HepG2 (cell line): ENCODE measurements around the gene TTC6. TPM values are rescaled to one million over a fixed set of nuclear protein-coding genes. Genes with fewer than 3 reads are reported as not detected.

Experiments used
- BRF2 ChIP-seq: sonication (generic); formaldehyde crosslinking; IDR thresholded peaks from 2 replicates; pipeline ENCODE4 v1.8.1; 2022; ENCODE audit warnings: mild to moderate bottlenecking, missing genetic modification reagents
- CREB1 ChIP-seq, 2 experiments: fragments of 450-650 bp in 1 of 2; IDR thresholded peaks; 2 replicates each; pipeline ENCODE4 v1.6.1; 2016 to 2017; ENCODE audit warnings: control low read depth in 1 of 2, mild to moderate bottlenecking in 1 of 2, missing compliant biosample characterization in 1 of 2, missing genetic modification characterization in 1 of 2
- MED13 ChIP-seq: sonication (generic); formaldehyde crosslinking; IDR thresholded peaks from 2 replicates; pipeline ENCODE4 v1.5.0; 2020; ENCODE audit warnings: missing genetic modification reagents
- PAXIP1 ChIP-seq: sonication (generic); formaldehyde crosslinking; conservative IDR thresholded peaks from 2 replicates; pipeline ENCODE4 v1.4.0; 2020; ENCODE audit warnings: mild to moderate bottlenecking, missing genetic modification reagents, moderate library complexity
- RBM22 ChIP-seq: fragments of 200-400 bp; formaldehyde crosslinking; optimal IDR thresholded peaks from 2 replicates; pipeline ENCODE3; 2017; ENCODE audit warnings: mild to moderate bottlenecking, low read length, moderate library complexity
- RFX3 ChIP-seq: IDR thresholded peaks from 2 replicates; pipeline ENCODE4 v1.6.1; 2016; ENCODE audit warnings: missing biosample characterization, missing genetic modification reagents
- SALL2 ChIP-seq: sonication (generic); formaldehyde crosslinking; IDR thresholded peaks from 2 replicates; pipeline ENCODE4 v1.8.1; 2023; ENCODE audit warnings: mild to moderate bottlenecking, missing genetic modification reagents, inconsistent platforms
- THAP9 ChIP-seq: sonication (generic); formaldehyde crosslinking; IDR thresholded peaks from 2 replicates; pipeline ENCODE4; 2020; ENCODE audit warnings: missing genetic modification reagents, mild to moderate bottlenecking, borderline replicate concordance
- ZNF142 ChIP-seq: sonication (generic); formaldehyde crosslinking; IDR thresholded peaks from 2 replicates; pipeline ENCODE4 v1.4.0; 2020; ENCODE audit warnings: missing genetic modification reagents
- ZNF224 ChIP-seq: sonication (generic); formaldehyde crosslinking; IDR thresholded peaks from 2 replicates; pipeline ENCODE4 v1.5.0; 2020; ENCODE audit warnings: mild to moderate bottlenecking, missing genetic modification reagents
- ZNF616 ChIP-seq: sonication (generic); formaldehyde crosslinking; IDR thresholded peaks from 2 replicates; pipeline ENCODE4 v1.5.0; 2020; ENCODE audit warnings: low read depth, mild to moderate bottlenecking, missing genetic modification reagents
- ZNF660 ChIP-seq: sonication (generic); formaldehyde crosslinking; IDR thresholded peaks from 2 replicates; pipeline ENCODE4 v1.5.1; 2020; ENCODE audit warnings: mild to moderate bottlenecking, low read depth, missing genetic modification reagents, borderline replicate concordance
- polyA plus RNA-seq, 8 experiments: library from polyadenylated mRNA; depleted of rRNA in 3 of 8; stranded (reverse) in 7 of 8; unstranded in 1 of 8; fragments of >200 nt; fragmentation: Illumina TruSeq in 4 of 8; extraction: Trizol in 4 of 8; gene quantifications; 2 replicates each; pipeline versions ENCODE4 v1.2.1 to v1.2.3, GENCODE V29; 2011 to 2016; ENCODE audit warnings: low read depth in 4 of 8, missing spikeins in 1 of 8, mixed read lengths in 1 of 8; ENCODE audit not compliant: insufficient read depth in 1 of 8
- total RNA-seq, 5 experiments: library from RNA; depleted of rRNA; stranded (reverse); fragments of >200 nt; fragmentation: Illumina TruSeq; extraction: Trizol; gene quantifications; 2 replicates each; pipeline ENCODE4 v1.2.3, GENCODE V29; 2016; ENCODE audit warnings: low read depth in 1 of 5
- TF ChIP-seq, protein P1 (sequence below): sonication (generic); formaldehyde crosslinking; IDR thresholded peaks from 2 replicates; pipeline ENCODE4 v1.8.0; 2022; ENCODE audit warnings: mild to moderate bottlenecking, missing genetic modification reagents, moderate library complexity

TTC6 gene
- total and polyA plus RNA-seq, 2 of the 13 experiments (the other 11 are each of a cell fraction or from before 2014, with no cell fraction given), result 9.3 to 27.4 TPM

DNA sequence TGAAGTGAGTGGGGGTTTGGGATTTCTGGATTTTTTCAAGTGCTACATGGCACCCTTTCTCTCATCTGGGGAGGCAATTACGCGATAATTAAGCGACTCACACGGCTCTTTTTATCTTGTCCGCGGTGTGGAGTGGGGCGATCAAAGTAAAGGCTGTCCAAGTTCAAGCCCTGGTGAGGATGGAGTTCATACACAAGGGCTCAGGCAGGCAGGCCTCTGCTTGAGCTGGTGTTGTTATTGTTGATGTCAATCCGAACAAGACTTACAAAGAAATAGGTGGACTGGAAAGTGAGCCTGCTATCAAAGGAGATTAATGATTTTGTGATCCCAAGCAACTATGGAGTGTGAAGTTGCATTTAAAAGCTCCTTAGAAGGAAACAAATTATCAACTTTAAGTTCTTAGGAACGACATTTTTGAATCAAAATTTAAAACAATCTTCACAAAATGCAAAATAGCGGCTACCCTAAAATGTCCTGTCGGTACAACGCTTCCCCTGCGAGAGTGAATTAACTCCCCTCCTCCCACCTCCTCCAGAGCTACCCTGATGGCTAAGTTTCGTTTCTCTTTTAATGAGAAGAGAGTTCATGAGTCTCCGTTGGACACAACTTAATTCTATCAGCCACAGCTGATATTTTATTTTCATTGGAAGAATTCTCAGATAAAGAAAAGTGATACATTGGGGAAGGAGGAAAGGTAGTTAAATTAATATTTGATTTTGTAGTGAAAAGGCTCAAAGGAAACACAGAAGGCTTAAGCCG, 6.3 kb upstream of the TTC6 start (continued):
- TF ChIP-seq, protein P1, sequence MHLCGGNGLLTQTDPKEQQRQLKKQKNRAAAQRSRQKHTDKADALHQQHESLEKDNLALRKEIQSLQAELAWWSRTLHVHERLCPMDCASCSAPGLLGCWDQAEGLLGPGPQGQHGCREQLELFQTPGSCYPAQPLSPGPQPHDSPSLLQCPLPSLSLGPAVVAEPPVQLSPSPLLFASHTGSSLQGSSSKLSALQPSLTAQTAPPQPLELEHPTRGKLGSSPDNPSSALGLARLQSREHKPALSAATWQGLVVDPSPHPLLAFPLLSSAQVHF (CRISPR knock-in tag), result no peak
- TF ChIP-seq THAP9 (CRISPR knock-in tag) (no peak), CREB1 (IDR thresholded peaks at IDR 0.05) (peak; percentile 29; the same call in 1 of the 2 replicates), CREB1 (CRISPR knock-in tag; IDR thresholded peaks at IDR 0.05) (no peak), RFX3 (CRISPR knock-in tag) (peak; percentile 9; the same call in 1 of the 2 replicates), MED13 (CRISPR knock-in tag) (no peak), ZNF616 (CRISPR knock-in tag) (no peak), ZNF142 (CRISPR knock-in tag) (no peak), ZNF224 (peak; percentile 92; the same call in 1 of the 2 replicates), ZNF660 (CRISPR knock-in tag) (no peak), BRF2 (CRISPR knock-in tag) (0 out of 2 replicates have a peak, but pooled peaks have one; percentile 44), RBM22 (no peak), SALL2 (CRISPR knock-in tag) (0 out of 2 replicates have a peak, but pooled peaks have one; percentile 30), PAXIP1 (CRISPR knock-in tag) (no peak; the same call in none of the 2 replicates)
